GM19239 (cell line): ENCODE data around the gene MAPK11.

Experiments
- DNase-seq: peaks from one replicate; pipeline ENCODE4 v3.0.0; 2011; ENCODE audit warnings: low spot score; ENCODE audit not compliant: insufficient read length
- FAIRE-seq: peaks from 2 replicates; lab custom pipeline; 2011; peaks lifted over from hg19 to GRCh38; lab: Jason Lieb, UNC

MAPK11 gene

DNA sequence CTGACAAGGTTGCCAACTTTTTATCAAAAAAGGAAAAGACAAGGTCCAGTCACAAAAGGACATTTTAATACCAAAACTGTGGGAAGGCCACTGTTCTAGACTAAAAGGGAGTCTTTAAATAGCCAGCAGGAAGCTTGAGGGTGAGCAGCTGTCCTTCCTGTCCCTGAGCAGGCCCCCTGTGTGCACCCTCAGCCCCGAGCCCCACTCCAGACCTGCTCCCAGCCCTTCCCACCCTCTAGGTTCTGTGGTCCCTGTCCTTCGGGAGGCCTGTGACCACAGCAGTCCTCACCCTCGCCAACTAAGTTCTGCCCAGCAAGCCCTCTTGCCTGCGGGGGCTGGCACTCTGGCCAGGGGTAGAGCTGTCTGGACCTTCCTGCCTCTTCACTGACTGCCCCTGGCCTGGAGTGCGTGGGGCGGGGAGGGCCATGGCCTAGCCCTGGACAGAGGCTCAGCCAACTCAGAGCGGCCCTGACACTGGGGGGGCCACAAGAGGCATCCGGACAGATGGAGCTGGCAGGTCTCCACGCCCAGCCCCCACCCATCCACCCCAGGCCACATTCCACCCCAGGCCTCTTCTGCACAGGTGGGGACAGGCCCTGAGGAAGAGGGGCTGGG lies 38.9 kb upstream of the MAPK11 start:
- no peak for FAIRE-seq
- DNase-seq, result no peak

- no peak for DNase-seq
Measured at GRCh38 chr22:50308597-50308935, 38.4 kb upstream of the MAPK11 start.

GRCh38 chr22:50307890-50308596 lies 37.9 kb upstream of the MAPK11 start:
- DNase-seq (no peak), FAIRE-seq (no peak)

More at GRCh38 chr22:50308597-50308935, 38.4 kb upstream of the MAPK11 start:
- peak; percentile 73 for FAIRE-seq

GRCh38 chr22:50306753-50307749 lies 36.9 kb upstream of the MAPK11 start, which contains the start of gene PLXNB2:
TSS of gene PLXNB2 (minus strand) at chr22:50307646. CDS start at chr22:50290584, 17,062 bp downstream.
- DNase-seq, result peak; percentile 89

DNA sequence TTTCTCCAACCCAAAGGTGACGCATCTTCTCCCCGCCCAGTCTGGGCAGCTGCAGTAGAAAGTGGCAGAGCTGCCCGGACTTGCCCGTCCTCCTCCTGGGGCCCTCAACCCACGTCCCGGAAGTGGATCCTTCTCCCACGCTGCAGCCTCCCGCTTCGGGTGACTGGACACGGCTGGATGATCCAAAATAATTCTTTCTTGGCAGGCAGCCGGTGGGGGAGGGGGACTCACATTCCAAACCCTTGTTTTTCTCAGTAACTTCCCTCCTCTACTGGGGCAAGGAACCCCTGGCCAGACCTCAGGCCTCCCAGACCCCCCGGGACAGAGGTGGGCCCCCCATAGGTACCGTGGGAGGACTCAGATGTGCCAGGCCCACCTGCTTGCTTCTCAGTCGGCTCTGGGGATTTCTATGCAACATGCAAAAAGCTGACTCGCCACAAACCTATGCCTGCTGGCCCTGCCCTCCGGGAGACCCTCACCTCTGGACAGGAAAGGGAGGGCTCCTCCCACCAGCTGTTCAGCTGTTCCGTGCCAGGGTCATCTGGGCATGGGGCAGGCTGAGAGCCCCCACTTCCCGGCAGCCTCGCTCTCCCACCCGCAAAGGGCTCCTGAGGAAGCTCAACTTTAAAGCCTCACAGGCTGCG lies 35.9 kb upstream of the MAPK11 start:
- peak; percentile 58 for FAIRE-seq
- peak; percentile 76 for DNase-seq

More at GRCh38 chr22:50306753-50307749, 36.9 kb upstream of the MAPK11 start, which contains the start of gene PLXNB2:
- FAIRE-seq, result peak; percentile 62

GRCh38 chr22:50305393-50305922 lies 35.3 kb upstream of the MAPK11 start:
- DNase-seq, result no peak
- no peak for FAIRE-seq

DNA sequence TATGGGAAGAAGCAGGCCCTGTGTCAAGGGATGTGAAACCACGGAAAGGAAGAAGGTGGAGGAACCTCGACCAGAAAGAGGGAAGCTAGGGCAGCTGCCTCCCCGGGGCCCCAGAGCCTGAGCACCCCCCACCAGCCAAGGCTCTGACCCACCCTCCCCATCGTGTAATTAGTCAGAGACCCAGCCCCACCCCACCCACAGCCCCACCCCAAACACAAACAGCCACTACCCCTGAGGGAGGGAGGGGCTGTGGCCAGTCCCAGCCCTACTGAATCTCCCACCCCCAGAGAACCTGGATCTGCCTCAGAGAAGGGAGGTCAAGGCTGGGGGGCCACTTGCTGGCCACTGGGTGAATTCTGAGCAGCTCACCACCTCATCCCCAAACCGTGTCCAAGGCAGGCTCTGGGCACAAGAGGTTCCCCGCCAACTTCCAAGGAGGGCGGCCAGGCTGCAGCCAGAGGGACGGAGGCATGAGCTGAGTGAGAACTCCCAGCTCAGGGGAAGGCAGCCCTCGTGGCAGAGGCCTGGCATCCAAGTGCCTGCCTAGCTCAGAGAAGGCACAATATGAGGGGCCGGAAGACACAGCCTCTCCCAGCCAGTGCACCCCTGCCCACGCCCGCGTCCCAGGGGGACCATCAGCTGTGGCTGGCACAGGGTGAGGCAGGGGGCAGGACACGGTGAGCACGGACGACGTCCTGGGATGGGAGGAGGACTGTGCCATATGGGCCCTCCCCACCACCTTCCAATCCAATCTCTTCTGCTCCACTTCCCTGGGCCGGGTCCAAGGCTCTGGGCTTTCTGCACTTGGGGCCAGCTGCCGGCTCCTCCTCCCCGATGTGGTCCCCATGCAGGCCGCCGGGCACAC lies 34.6 kb upstream of the MAPK11 start:
- DNase-seq (no peak), FAIRE-seq (peak; percentile 23)

DNA sequence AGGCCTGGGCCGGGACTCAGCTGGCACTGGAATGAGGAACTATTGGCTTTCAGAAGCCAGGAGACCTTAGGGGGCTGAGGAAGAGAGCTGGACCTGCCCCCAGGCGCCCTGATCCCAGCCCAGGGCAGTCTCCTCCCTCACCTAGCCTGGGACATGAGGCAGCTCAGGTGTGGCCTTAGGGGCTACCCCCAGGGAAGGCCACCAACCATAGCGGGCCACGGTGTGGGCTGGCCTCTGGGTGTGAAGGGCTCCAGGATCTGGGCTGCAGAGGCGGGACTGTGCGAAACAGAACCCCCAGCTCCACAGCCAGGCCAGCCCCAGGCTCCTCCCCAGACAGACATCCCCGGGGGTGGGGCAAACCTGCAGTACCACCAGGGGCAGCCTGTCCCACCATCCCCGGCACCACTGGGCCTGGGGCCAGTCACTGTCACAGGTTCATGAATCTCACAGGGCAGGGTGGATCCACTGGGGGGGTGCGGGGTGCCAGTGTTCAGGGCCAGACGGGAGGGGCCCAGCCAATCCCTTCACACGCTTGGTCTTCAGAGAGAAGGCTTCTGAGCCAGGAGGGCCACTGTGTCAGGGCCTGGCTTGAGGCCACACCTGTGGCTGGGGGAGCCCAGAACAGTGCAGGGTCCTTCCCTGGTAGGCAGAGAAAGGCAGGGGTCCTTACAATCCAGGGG lies 33.8 kb upstream of the MAPK11 start:
- FAIRE-seq (peak; percentile 79), DNase-seq (no peak)

GRCh38 chr22:50303515-50303847 lies 33.3 kb upstream of the MAPK11 start:
- FAIRE-seq (no peak), DNase-seq (no peak)

- no peak for DNase-seq
Measured at GRCh38 chr22:50302564-50302963, 32.4 kb upstream of the MAPK11 start.

GRCh38 chr22:50302041-50302541 lies 31.9 kb upstream of the MAPK11 start:
- no peak for DNase-seq

More at GRCh38 chr22:50302564-50302963, 32.4 kb upstream of the MAPK11 start:
- FAIRE-seq, result no peak

GRCh38 chr22:50301581-50301991 lies 31.4 kb upstream of the MAPK11 start:
- DNase-seq, result no peak
- no peak for FAIRE-seq

More at GRCh38 chr22:50302041-50302541, 31.9 kb upstream of the MAPK11 start:
- FAIRE-seq, result no peak

- FAIRE-seq (no peak), DNase-seq (no peak)
Measured at GRCh38 chr22:50300620-50301257, 30.6 kb upstream of the MAPK11 start.

DNA sequence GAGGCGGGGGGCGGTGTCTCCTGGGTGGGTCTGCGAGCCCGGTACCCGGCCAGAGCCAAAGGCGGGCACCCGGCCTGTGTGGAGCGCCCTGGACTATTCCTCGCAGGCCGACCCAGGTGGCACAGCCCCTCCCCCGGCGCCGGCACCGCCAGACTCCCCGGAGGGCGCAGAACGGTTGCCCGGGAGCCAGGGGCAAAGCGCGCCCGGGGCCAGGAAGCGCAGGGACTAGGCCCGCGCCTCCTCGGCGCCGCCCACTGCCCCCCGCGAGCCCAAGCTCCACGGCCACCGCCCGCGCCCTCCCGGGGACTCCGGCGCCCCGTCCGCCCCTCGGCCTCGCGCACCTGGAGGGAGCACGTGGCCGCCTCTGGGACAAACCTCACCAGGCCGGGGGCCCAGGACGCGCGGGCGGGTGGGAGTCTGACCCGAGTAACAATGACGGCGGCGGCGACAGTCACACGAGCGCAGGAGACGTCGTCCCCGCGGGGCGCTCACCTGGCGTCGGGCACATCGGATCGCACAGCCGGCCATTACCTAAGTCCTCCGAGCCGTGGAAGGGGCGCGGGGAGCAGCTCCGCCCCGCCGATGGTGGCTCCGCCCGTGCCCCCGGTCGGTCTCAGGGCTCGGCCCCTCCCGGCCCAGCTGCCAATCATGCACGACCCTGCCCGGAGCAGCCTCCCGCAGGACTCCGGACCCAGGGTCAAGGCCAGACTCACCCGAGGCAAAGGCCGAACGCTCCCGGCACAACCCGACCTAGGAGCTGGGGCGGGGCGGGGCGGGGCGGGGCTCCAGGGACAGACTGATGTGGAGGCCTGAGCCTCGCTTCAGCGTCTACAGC lies 29.8 kb upstream of the MAPK11 start:
- DNase-seq (no peak), FAIRE-seq (no peak)

GRCh38 chr22:50298937-50299784 lies 29.0 kb upstream of the MAPK11 start:
- FAIRE-seq (no peak), DNase-seq (no peak)

DNA sequence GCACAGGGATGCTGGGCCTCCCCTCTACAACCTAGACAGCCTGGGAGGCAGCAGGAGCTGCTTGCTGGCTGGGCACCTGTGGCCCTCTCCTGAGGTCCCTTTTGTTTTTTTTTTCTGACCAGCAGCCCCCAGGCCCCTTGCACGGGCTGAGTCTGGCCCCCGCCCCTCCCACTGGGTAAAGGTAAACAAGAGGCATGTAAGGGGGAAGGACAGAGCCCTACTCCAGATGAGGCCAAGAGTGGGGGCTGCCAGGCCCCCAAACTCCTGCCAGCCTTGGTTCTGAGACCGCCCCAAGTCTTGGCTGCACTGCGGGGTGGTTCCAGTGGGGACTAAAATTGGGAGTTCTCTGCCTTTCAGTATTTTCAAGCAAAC lies 28.1 kb upstream of the MAPK11 start:
- FAIRE-seq, result no peak
- DNase-seq, result no peak
